Esophagus squamous epithelium (tissue), 5 donors: ENCODE results near the gene UCKL1. TPM values are rescaled to one million over a fixed set of nuclear protein-coding genes. Genes with fewer than 3 reads are reported as not detected.

Experiments
- DNase-seq: peaks from one replicate; lab custom pipeline; 2025; lab: John Stamatoyannopoulos, UW
- H3K27ac ChIP-seq, 4 donors: fragments of 200-600 bp; sonication (generic); one replicate each; pipeline ENCODE4 v1.5.1; 2016 to 2019; ENCODE audit warnings: mild to moderate bottlenecking in 1 of 4
- H3K27me3 ChIP-seq, 4 donors: fragments of 200-600 bp; sonication (generic); 1 replicate in 3 of 4; 2 replicates in 1 of 4; pipeline versions ENCODE4 v1.5.1 to v1.6.0; 2017 to 2021; ENCODE audit warnings: antibody characterized with exemption in 1 of 4
- H3K36me3 ChIP-seq, 3 donors: fragments of 200-600 bp; sonication (generic); one replicate each; pipeline ENCODE4 v1.5.1; 2016 to 2019
- H3K4me1 ChIP-seq, 3 donors: fragments of 200-600 bp; sonication (generic); one replicate each; pipeline ENCODE4 v1.5.1; 2017 to 2019
- H3K4me3 ChIP-seq, 4 donors: fragments of 200-600 bp; sonication (generic); 1 replicate in 3 of 4; 2 replicates in 1 of 4; pipeline ENCODE4 v1.5.1; 2016 to 2019; ENCODE audit warnings: mild to moderate bottlenecking in 2 of 4, moderate library complexity in 1 of 4
- H3K9me3 ChIP-seq, 3 donors: fragments of 200-600 bp; sonication (generic); one replicate each; pipeline ENCODE4 v1.5.1; 2016 to 2019
- CTCF ChIP-seq, 6 experiments: fragments of 450-650 bp in 4 of 6; fragments of 200-600 bp in 2 of 6; sonication (generic) in 2 of 6; IDR thresholded peaks; one replicate each; pipeline ENCODE4 v1.5.1; 2016 to 2019; ENCODE audit warnings: antibody characterized with exemption in 6 of 6, mild to moderate bottlenecking in 4 of 6, moderate library complexity in 4 of 6
- POLR2A ChIP-seq, 4 donors: fragments of 450-650 bp; IDR thresholded peaks; one replicate each; pipeline ENCODE4 v1.6.1; 2017; ENCODE audit warnings: antibody characterized with exemption in 4 of 4, mild to moderate bottlenecking in 4 of 4, moderate library complexity in 3 of 4
- WGBS, 2 donors: methylation state at CpG; one replicate each; pipeline ENCODE4 v1.1.5; 2018; 5-methylcytosine and 5-hydroxymethylcytosine counted together
- intact Hi-C: fragments of 100-400 bp; cut with DNase I; formaldehyde crosslinking; loops from one replicate; pipeline ENCODE4 v1.15.0; 2022
- total RNA-seq, 4 donors: library from RNA; depleted of rRNA; stranded (reverse); fragments of >200 nt; gene quantifications; one replicate each; pipeline ENCODE4 v1.1.0, GENCODE V29; 2016
- donor health status: DM: yes; HTN: yes; CAD: no.

The UCKL1 gene
- total RNA-seq, 4 donors from 2014 or later: 23.1 to 38.0 (median 25.6) TPM

GRCh38 chr20:63895202-63895951, 60.8 kb downstream of the UCKL1 start:
- no peaks in the 10 kb centered on the region for H3K27me3 ChIP-seq
- H3K27ac ChIP-seq: peak overlapping the region; percentile 91 to 99 (median 96)
- WGBS, 2 donors: 0% methylated on average over 7 to 10 of the region's 87 CpGs
- peak overlapping the region; percentile 59 to 88 (median 68) for H3K4me3 ChIP-seq
- H3K4me1 ChIP-seq: peaks cover 28 to 72% (median 34%) of the 10 kb centered on the region in 3 donors
- H3K36me3 ChIP-seq: peaks cover 6 to 43% (median 12%) of the 10 kb centered on the region in 3 donors
- H3K9me3 ChIP-seq: no peaks in the 10 kb centered on the region
- DNase-seq: no peak
- intact Hi-C loops: no loop called here
- TF ChIP-seq POLR2A (IDR thresholded peaks at IDR 0.05) (no peak), CTCF (IDR thresholded peaks at IDR 0.05) (no peak)

- Histone ChIP-seq H3K9me3 (no peaks in the 10 kb centered on the region), H3K36me3 (peaks cover 6 to 51% (median 12%) of the 10 kb centered on the region in 3 donors), H3K27me3 (no peaks in the 10 kb centered on the region), H3K4me3 (peak within 1 kb of the TSS; percentile 59 to 88 (median 68)), H3K4me1 (peaks cover 34 to 72% (median 34%) of the 10 kb centered on the region in 3 donors), H3K27ac (peak within 1 kb of the TSS; percentile 91 to 99 (median 96))
- peak in 3 of 4 donors; percentile 42 to 76 (median 64) for TF ChIP-seq POLR2A (IDR thresholded peaks at IDR 0.05)
- TF ChIP-seq CTCF (IDR thresholded peaks at IDR 0.05): no peak
- intact Hi-C loops: no loop called here
- WGBS, 2 donors: 10 to 11% methylated on average over 10 to 22 of the region's 82 CpGs
- DNase-seq: peak; percentile 63
These were observed 61.6 kb downstream of the UCKL1 start, which contains the start of gene DNAJC5 for GRCh38 chr20:63894358-63895201. DNAJC5 (plus strand) TSS chr20:63895126; CDS start chr20:63928346, 33,220 bp downstream.

- 20 to 30% methylated on average over 4 to 5 of the region's 6 CpGs for WGBS, 2 donors
- DNase-seq: no peak
- peak overlapping the region; percentile 91 to 99 (median 96) for H3K27ac ChIP-seq
- TF ChIP-seq POLR2A (IDR thresholded peaks at IDR 0.05) (no peak), CTCF (IDR thresholded peaks at IDR 0.05) (no peak)
- intact Hi-C loops: no loop called here
- H3K36me3 ChIP-seq: peaks cover 6 to 55% (median 12%) of the 10 kb centered on the region in 3 donors
- peaks cover 32 to 73% (median 34%) of the 10 kb centered on the region in 3 donors for H3K4me1 ChIP-seq
- H3K4me3 ChIP-seq: peak overlapping the region in 3 of 4 donors; percentile 65 to 88 (median 70)
- no peaks in the 10 kb centered on the region for H3K27me3 ChIP-seq
- H3K9me3 ChIP-seq: no peaks in the 10 kb centered on the region
These were observed 62.2 kb downstream of the UCKL1 start for GRCh38 chr20:63893999-63894357.

GRCh38 chr20:63892402-63892801, 63.8 kb downstream of the UCKL1 start:
- DNase-seq: no peak
- H3K27me3 ChIP-seq: no peaks in the 10 kb centered on the region
- peaks cover 31 to 73% (median 32%) of the 10 kb centered on the region in 3 donors for H3K4me1 ChIP-seq
- WGBS, 2 donors: 89 to 93% methylated on average over 6 to 7 of the region's 7 CpGs
- H3K9me3 ChIP-seq: no peaks in the 10 kb centered on the region
- H3K4me3 ChIP-seq: no peak overlapping the region
- TF ChIP-seq POLR2A (IDR thresholded peaks at IDR 0.05) (no peak), CTCF (IDR thresholded peaks at IDR 0.05) (no peak)
- H3K36me3 ChIP-seq: peaks cover 12 to 55% (median 12%) of the 10 kb centered on the region in 3 donors
- intact Hi-C loops: no loop called here
- no peak overlapping the region for H3K27ac ChIP-seq
